Mucosa of descending colon (tissue), 3 donors: ENCODE results near the gene SLC6A12. TPM values are rescaled to one million over a fixed set of nuclear protein-coding genes. Genes with fewer than 3 reads are reported as not detected.
A peak's percentile ranks its signal among the peaks of the same experiment; 100 is the strongest.

Source experiments
- ATAC-seq: fragments of 200-7000 bp; cut with Tn5 transposase; one replicate; pipeline ENCODE4 v1.9.1; 2020; ENCODE audit warnings: mild to moderate bottlenecking, moderate library complexity
- DNase-seq, 3 donors: peaks; one replicate each; pipeline ENCODE4 v3.0.0-alpha.2; 2020
- H3K36me3 ChIP-seq: fragments of 200-600 bp; one replicate; pipeline ENCODE4 v1.8.0; 2021; ENCODE audit warnings: low read depth, mild to moderate bottlenecking
- H3K4me1 ChIP-seq: fragments of 200-600 bp; one replicate; pipeline ENCODE4 v1.8.0; 2021; ENCODE audit warnings: low read depth, mild to moderate bottlenecking
- H3K4me3 ChIP-seq: fragments of 200-600 bp; one replicate; pipeline ENCODE4 v1.8.0; 2021; ENCODE audit warnings: mild to moderate bottlenecking
- H3K9me3 ChIP-seq: fragments of 200-600 bp; one replicate; pipeline ENCODE4 v1.8.0; 2021; ENCODE audit warnings: mild to moderate bottlenecking
- intact Hi-C, 2 donors: fragments of 100-400 bp; cut with DNase I in 1 of 2; cut with micrococcal nuclease in 1 of 2; formaldehyde crosslinking; loops; one replicate each; pipeline versions ENCODE4 v1.11.0 to v1.11.1; 2022; cut with DNase I, micrococcal nuclease
- total RNA-seq, 3 donors: library from RNA; stranded (reverse); fragmentation: NEBNext Ultra II Directional in 2 of 3; extraction: Animal tissue kit (Norgen Biotek cat#: 25700) in 2 of 3; gene quantifications; one replicate each; pipeline versions ENCODE4 v1.2.1 to v1.2.4, GENCODE V29; 2021 to 2023
- TF ChIP-seq, protein P1 (sequence below): fragments of 200-600 bp; IDR thresholded peaks from one replicate; pipeline ENCODE4 v1.8.0; 2022; ENCODE audit warnings: antibody characterized with exemption, mild to moderate bottlenecking
- donor health status: DM: no; HTN: no; CAD: no; lungs with moderate emphysema.
- donor health status: DM: no; HTN: no; CAD: no.
- donor health status: DM: no; HTN: yes; CAD: no.

SLC6A12 gene
- total RNA-seq, 3 donors from 2014 or later, result 1.3 to 5.1 TPM; not detected in 1

DNA sequence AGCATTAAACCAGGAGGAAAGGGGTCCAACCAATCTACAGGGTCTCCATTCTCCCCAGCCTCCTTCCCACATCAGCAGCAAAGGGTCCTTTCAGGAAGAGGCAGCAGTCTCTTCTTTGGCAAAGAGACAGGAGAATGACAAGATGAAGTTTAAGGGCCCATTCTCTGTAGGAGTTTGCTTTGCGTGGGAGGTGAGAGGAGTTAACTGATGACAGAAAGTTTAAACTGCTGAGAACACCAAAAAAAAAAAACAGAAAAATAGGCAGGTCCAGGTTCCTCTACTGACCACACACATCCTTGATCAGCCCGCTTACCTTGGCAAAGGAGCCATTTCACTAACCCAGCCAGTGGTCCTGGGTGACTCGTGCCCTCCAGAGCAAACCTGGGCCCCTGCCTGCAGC lies 43.0 kb upstream of the SLC6A12 start:
- Histone ChIP-seq H3K9me3 (no peaks in the 10 kb centered on the region), H3K36me3 (no peaks in the 10 kb centered on the region), H3K4me1 (no peaks in the 10 kb centered on the region), H3K4me3 (no peak overlapping the region)
- TF ChIP-seq, protein P1, sequence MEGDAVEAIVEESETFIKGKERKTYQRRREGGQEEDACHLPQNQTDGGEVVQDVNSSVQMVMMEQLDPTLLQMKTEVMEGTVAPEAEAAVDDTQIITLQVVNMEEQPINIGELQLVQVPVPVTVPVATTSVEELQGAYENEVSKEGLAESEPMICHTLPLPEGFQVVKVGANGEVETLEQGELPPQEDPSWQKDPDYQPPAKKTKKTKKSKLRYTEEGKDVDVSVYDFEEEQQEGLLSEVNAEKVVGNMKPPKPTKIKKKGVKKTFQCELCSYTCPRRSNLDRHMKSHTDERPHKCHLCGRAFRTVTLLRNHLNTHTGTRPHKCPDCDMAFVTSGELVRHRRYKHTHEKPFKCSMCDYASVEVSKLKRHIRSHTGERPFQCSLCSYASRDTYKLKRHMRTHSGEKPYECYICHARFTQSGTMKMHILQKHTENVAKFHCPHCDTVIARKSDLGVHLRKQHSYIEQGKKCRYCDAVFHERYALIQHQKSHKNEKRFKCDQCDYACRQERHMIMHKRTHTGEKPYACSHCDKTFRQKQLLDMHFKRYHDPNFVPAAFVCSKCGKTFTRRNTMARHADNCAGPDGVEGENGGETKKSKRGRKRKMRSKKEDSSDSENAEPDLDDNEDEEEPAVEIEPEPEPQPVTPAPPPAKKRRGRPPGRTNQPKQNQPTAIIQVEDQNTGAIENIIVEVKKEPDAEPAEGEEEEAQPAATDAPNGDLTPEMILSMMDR, result no peak
- ATAC-seq, result no peak
- intact Hi-C loops, result no loop called here
- no peak for DNase-seq

DNA sequence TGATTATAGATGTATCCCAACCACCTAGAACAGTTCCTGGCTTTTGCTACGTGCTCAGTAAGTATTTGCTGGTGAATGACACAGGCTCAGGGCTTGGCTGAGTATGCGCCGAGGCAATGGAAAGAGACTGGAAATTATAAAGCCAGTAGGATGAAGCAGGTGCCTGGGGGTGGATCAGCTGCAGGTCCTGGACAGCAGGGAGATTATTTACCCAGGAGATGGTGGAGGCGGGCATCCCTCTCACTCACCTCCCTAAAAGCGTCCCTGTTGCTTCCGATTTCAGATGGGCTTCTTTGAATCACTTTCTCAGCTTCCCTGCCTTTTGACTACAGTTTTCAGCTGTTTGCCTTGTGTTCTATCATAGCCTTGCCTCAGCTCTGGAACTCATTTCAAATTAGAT lies 42.3 kb upstream of the SLC6A12 start:
- DNase-seq (no peak), ATAC-seq (no peak)
- H3K4me3 ChIP-seq, result no peak overlapping the region
- H3K9me3 ChIP-seq, result no peaks in the 10 kb centered on the region
- H3K36me3 ChIP-seq, result no peaks in the 10 kb centered on the region
- no peaks in the 10 kb centered on the region for H3K4me1 ChIP-seq
- TF ChIP-seq, protein P1, result no peak
- intact Hi-C loops, result no loop called here

DNA sequence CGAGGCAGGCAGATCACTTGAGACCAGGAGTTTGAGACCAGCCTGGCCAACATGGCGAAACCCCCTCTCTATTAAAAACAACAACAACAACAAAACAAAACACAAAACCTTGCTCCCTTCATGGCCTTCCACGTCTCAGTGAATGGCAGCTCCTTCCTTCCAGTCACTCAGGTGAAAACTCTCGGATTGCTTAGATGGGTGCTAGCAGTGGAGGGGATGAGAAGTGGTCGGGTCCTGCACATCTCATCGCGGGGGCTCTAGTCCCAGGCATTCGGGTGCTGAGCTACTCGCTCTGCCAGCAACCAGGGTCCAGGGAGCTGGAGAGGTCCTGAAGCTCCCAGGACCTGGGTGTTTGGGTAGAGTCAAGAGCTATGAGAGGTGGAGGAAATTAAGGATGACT lies 41.0 kb upstream of the SLC6A12 start:
- TF ChIP-seq, protein P1, result no peak
- DNase-seq (no peak), ATAC-seq (no peak)
- Histone ChIP-seq H3K36me3 (no peaks in the 10 kb centered on the region), H3K4me3 (no peak overlapping the region), H3K9me3 (no peaks in the 10 kb centered on the region), H3K4me1 (no peaks in the 10 kb centered on the region)
- intact Hi-C loops, result no loop called here

DNA sequence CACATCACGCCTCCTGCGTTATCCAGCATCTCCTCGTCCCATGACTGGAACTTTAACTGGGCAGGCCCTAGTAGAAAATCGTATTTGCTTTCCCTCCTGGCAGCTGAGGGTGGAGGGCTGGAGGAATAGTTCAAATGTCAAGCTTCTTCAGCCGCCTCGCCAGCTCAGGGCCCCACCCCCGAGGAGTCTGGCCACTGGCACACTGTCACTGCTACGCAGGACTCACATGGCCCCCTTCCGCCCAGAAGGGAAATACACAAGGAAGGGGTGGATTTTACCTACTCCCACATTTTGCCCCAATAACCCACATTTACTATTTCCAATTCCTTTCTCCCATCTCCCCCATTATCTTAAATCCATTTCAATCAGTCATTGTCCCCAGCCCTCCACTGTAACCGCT lies 40.1 kb upstream of the SLC6A12 start:
- Histone ChIP-seq H3K4me3 (no peak overlapping the region), H3K36me3 (no peaks in the 10 kb centered on the region), H3K9me3 (no peaks in the 10 kb centered on the region), H3K4me1 (no peaks in the 10 kb centered on the region)
- DNase-seq (no peak), ATAC-seq (no peak)
- intact Hi-C loops, result no loop called here
- TF ChIP-seq, protein P1, result no peak

DNA sequence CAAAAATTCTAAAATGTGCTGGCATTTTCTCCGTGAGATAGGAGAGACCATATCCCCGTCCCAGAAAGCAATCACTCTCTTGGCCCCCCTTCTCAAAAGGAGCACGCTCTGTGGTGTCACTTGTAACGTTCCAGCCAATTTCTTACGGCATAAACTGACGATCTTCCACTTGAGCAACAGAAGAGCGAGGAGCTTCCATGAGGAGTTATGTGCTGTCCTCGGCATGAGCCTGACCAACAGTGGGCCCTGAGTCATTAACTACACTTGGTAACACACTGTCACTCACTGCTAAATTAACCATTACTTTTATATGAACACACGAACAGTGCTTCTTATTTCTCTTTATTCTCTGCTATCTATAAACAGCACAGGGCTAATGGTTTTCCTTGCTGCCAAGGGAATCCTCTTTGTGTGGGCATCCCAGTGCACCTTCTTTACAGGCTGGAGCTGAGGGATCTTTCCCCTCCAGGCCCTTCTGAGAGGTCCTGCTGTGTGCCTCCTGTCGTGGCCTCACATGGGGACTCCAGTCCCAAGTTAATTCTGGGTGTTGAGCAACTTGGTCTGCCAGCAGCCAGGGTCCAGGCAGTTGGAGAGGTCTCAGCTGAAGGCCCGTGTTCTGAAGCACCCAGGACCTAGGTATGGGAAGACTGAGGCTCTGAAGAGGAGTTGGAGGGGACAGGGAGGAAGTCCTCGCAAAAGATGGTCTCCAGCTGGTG lies 39.3 kb upstream of the SLC6A12 start:
- DNase-seq (no peak), ATAC-seq (no peak)
- Histone ChIP-seq H3K4me3 (no peak overlapping the region), H3K9me3 (no peaks in the 10 kb centered on the region), H3K36me3 (no peaks in the 10 kb centered on the region), H3K4me1 (no peaks in the 10 kb centered on the region)
- intact Hi-C loops, result no loop called here
- TF ChIP-seq, protein P1, result no peak

DNA sequence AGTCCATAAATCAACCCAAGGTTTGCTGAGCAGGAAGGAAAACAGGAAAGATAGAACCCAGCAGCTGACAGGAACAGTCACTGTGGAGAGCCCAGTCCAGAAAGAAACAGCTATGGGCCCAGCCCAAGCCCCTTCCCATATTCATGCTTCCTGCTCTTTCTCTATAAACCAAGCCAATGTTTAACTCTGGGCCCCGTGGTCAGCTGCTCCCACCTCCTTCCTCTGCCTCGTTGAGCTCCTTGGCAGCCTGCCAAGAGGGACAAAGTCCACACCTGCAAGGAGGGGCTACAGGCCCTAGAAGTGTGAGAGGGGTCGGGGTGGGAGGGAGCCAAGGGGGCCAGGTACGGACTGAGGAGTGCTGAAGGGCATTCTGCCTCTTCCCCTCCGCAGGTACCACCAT lies 38.7 kb upstream of the SLC6A12 start:
- DNase-seq, result no peak
- intact Hi-C loops, result no loop called here
- H3K36me3 ChIP-seq, result no peaks in the 10 kb centered on the region
- TF ChIP-seq, protein P1, result no peak
- peak; percentile 23 for ATAC-seq
- no peaks in the 10 kb centered on the region for H3K4me1 ChIP-seq
- H3K9me3 ChIP-seq, result peaks cover 5% of the 10 kb centered on the region
- no peak overlapping the region for H3K4me3 ChIP-seq
